Measurements from ENCODE around the gene CCR4. TPM values are rescaled to one million over a fixed set of nuclear protein-coding genes. Genes with fewer than 3 reads are reported as not detected.

The CCR4 gene
- total RNA-seq, 1 experiment from 2014 or later: not detected

DNA sequence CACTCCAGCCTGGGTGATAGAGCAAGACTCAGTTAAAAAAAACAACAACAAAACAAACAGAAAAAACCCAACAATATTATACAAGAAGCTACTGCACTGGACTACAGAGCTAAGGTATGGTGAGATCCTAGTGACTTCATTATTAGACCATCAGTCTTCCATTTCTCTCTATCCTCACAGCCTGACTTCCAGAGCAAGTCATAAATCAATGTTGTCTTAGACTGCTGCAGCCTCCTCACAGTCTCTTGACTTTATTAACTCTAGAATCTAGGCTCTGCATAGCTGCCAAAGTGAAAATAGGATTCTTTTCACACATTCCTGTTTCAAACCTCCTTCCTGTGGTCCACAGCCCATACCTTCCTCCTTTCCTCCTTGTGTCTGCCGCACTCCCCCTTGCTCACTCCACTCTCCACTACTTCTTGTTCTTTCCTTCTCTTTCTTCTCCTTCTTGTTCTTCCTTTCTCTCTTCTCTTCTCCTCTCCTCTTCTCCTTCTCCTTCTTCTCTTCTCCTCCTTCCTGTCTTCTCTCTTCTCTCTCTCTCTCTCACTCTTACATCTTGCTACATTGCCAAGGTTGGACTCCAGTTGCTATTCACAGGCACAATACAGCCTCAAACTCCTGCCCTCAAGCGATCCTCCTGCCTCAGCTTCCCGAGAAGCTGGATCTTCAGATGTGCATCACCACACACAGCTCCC, 49.4 kb downstream of the CCR4 start:
- Histone ChIP-seq H3K9ac (ENCODE audit: low read length) (no peak overlapping the region), H3K4me3 (replicated peaks in 1 of 2; ENCODE audit: low read depth in 1 of 2, low read length in 2 of 2) (no peak overlapping the region), H3K4me1 (ENCODE audit: control insufficient read depth in 1 of 2, insufficient read depth in 2 of 2, low read length in 2 of 2) (no peaks in the 10 kb centered on the region), H3K27ac (ENCODE audit: low read depth, low read length) (no peak overlapping the region), H3K27me3 (ENCODE audit: insufficient read depth, low read length) (no peaks in the 10 kb centered on the region), H3K9me3 (ENCODE audit: control insufficient read depth in 1 of 2, insufficient read depth in 1 of 2, low read depth in 1 of 2, low read length in 2 of 2) (peaks cover 0 to 6% of the 10 kb centered on the region in 2 experiments; a peak in 1 of 4 replicates), H3K4me2 (ENCODE audit: low read length) (no peak overlapping the region), H2AFZ (ENCODE audit: low read depth, low read length, poor library complexity, severe bottlenecking) (no peak overlapping the region), H3K79me2 (ENCODE audit: insufficient read depth, low read length) (no peaks in the 10 kb centered on the region), H3K9me2 (ENCODE audit: insufficient read depth) (no peaks in the 10 kb centered on the region), H3K36me3 (ENCODE audit: control insufficient read depth in 1 of 2, insufficient read depth in 2 of 2, low read length in 2 of 2) (no peaks in the 10 kb centered on the region), H4K20me1 (ENCODE audit: insufficient read depth) (no peaks in the 10 kb centered on the region)
- TF ChIP-seq, protein P1, sequence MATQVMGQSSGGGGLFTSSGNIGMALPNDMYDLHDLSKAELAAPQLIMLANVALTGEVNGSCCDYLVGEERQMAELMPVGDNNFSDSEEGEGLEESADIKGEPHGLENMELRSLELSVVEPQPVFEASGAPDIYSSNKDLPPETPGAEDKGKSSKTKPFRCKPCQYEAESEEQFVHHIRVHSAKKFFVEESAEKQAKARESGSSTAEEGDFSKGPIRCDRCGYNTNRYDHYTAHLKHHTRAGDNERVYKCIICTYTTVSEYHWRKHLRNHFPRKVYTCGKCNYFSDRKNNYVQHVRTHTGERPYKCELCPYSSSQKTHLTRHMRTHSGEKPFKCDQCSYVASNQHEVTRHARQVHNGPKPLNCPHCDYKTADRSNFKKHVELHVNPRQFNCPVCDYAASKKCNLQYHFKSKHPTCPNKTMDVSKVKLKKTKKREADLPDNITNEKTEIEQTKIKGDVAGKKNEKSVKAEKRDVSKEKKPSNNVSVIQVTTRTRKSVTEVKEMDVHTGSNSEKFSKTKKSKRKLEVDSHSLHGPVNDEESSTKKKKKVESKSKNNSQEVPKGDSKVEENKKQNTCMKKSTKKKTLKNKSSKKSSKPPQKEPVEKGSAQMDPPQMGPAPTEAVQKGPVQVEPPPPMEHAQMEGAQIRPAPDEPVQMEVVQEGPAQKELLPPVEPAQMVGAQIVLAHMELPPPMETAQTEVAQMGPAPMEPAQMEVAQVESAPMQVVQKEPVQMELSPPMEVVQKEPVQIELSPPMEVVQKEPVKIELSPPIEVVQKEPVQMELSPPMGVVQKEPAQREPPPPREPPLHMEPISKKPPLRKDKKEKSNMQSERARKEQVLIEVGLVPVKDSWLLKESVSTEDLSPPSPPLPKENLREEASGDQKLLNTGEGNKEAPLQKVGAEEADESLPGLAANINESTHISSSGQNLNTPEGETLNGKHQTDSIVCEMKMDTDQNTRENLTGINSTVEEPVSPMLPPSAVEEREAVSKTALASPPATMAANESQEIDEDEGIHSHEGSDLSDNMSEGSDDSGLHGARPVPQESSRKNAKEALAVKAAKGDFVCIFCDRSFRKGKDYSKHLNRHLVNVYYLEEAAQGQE (IDR thresholded peaks at IDR 0.05; ENCODE audit: low read depth): no peak
- TF ChIP-seq SIN3A (IDR thresholded peaks at IDR 0.05; ENCODE audit: low read depth) (no peak), CBX3 (IDR thresholded peaks at IDR 0.05; ENCODE audit: low read depth) (no peak), ELF1 (IDR thresholded peaks at IDR 0.05; ENCODE audit: borderline replicate concordance, low read depth) (no peak), YY1 (IDR thresholded peaks at IDR 0.05; ENCODE audit: extremely low read depth, insufficient replicate concordance, low read depth, low read length) (no peak), ZNF274 (IDR thresholded peaks at IDR 0.05; ENCODE audit: low read depth, low read length) (no peak), FOSL1 (IDR thresholded peaks at IDR 0.05; ENCODE audit: low read depth) (no peak), ZFX (IDR thresholded peaks at IDR 0.05) (no peak), EZH2phosphoT487 (IDR thresholded peaks at IDR 0.05; ENCODE audit: borderline replicate concordance) (no peak), CEBPB (IDR thresholded peaks at IDR 0.05; ENCODE audit: low read depth) (no peak), JUND (IDR thresholded peaks at IDR 0.05) (no peak), POLR2AphosphoS5 (IDR thresholded peaks at IDR 0.05; ENCODE audit: low read depth, low read length) (no peak), TCF7L2 (IDR thresholded peaks at IDR 0.05; ENCODE audit: borderline replicate concordance, extremely low read depth, insufficient read depth, insufficient read length) (no peak), RAD21 (IDR thresholded peaks at IDR 0.05; ENCODE audit: low read depth) (no peak), SRF (IDR thresholded peaks at IDR 0.05; ENCODE audit: low read depth) (no peak)
- TF ChIP-seq, protein P2, sequence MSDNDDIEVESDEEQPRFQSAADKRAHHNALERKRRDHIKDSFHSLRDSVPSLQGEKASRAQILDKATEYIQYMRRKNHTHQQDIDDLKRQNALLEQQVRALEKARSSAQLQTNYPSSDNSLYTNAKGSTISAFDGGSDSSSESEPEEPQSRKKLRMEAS (IDR thresholded peaks at IDR 0.05): no peak
- TF ChIP-seq, protein P3, sequence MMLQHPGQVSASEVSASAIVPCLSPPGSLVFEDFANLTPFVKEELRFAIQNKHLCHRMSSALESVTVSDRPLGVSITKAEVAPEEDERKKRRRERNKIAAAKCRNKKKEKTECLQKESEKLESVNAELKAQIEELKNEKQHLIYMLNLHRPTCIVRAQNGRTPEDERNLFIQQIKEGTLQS (IDR thresholded peaks at IDR 0.05): no peak
- CTCF ChIA-PET: no interaction called here
- intact Hi-C loops (cut with micrococcal nuclease): no loop called here
- no TSS peak for BruUV-seq (replicated peaks)
- no peak for DNase-seq (ENCODE audit: low read depth, low spot score)
- RAD21 ChIA-PET (ENCODE audit: low non-redundant PET in 1 of 2, low total read pairs in 2 of 2, uncharacterized antibody in 2 of 2, unreplicated experiment in 2 of 2): no interaction called here
- no peak for ATAC-seq
- POLR2A ChIA-PET: no interaction called here

All from HCT116 (cell line).